SU-DHL-6 (cell line): ENCODE results near the gene PRDM16.

ENCODE experiments used
- H2AFZ ChIP-seq: fragments of 200-600 bp; sonication (generic); 2 replicates; pipeline ENCODE4 v1.6.1; 2014; ENCODE audit warnings: low read depth, mild to moderate bottlenecking, moderate library complexity, mixed read lengths, antibody characterized with exemption, low read length; ENCODE audit not compliant: severe bottlenecking
- H3F3A ChIP-seq: fragments of 200-600 bp; shearing (Covaris generic); 2 replicates; pipeline ENCODE4 v1.6.0; 2016; ENCODE audit warnings: antibody characterized with exemption, mild to moderate bottlenecking; ENCODE audit not compliant: insufficient read depth
- H3K27ac ChIP-seq: fragments of 200-600 bp; sonication (generic); 2 replicates; pipeline ENCODE4 v1.5.1; 2016; ENCODE audit warnings: low read depth, mild to moderate bottlenecking, low read length, moderate library complexity, mixed read lengths
- H3K27me3 ChIP-seq: fragments of 200-600 bp; sonication (generic), shearing (Covaris generic); 2 replicates; pipeline ENCODE4 v1.6.0; 2014; ENCODE audit warnings: mild to moderate bottlenecking, low read length
- H3K36me3 ChIP-seq: fragments of 200-600 bp; sonication (generic); 2 replicates; pipeline ENCODE4 v1.6.1; 2014; ENCODE audit warnings: mild to moderate bottlenecking, low read length, mixed read lengths
- H3K4me2 ChIP-seq: fragments of 300-600, 200-600 bp; shearing (Covaris generic), sonication (generic); 2 replicates; pipeline ENCODE4 v1.6.0; 2014; ENCODE audit warnings: low read length, low read depth, mild to moderate bottlenecking; ENCODE audit not compliant: poor library complexity, severe bottlenecking
- H3K4me3 ChIP-seq: fragments of 200-600 bp; sonication (generic); 2 replicates; pipeline ENCODE4 v1.5.1; 2014; ENCODE audit warnings: antibody characterized with exemption, low read length, mild to moderate bottlenecking, mixed read lengths; ENCODE audit not compliant: insufficient read depth, poor library complexity, severe bottlenecking
- H3K79me2 ChIP-seq: fragments of 200-600 bp; sonication (generic); 2 replicates; pipeline ENCODE4 v1.6.1; 2014; ENCODE audit warnings: mild to moderate bottlenecking, low read length, moderate library complexity; ENCODE audit not compliant: insufficient read depth
- H3K9ac ChIP-seq: fragments of 200-600 bp; sonication (generic); 2 replicates; pipeline ENCODE4 v1.7.0; 2014; ENCODE audit warnings: mild to moderate bottlenecking, low read length
- H3K9me2 ChIP-seq: fragments of 200-600 bp; sonication (generic); replicated peaks from 2 replicates; pipeline ENCODE4 v1.6.1; 2014; ENCODE audit warnings: low read length; ENCODE audit not compliant: insufficient read depth
- H3K9me3 ChIP-seq: fragments of 200-600 bp; sonication (generic); 2 replicates; pipeline ENCODE4 v1.6.1; 2014; ENCODE audit warnings: low read length, mixed read lengths; ENCODE audit not compliant: insufficient read depth
- H4K20me1 ChIP-seq: fragments of 200-600 bp; sonication (generic); 2 replicates; pipeline ENCODE4 v1.6.1; 2014; ENCODE audit warnings: low read depth, mild to moderate bottlenecking, antibody characterized with exemption, low read length, moderate library complexity, mixed read lengths
- EZH2phosphoT487 ChIP-seq: fragments of 200-600 bp; sonication (generic), shearing (Covaris generic); conservative IDR thresholded peaks from 2 replicates; pipeline ENCODE4 v1.6.1; 2018; ENCODE audit warnings: mild to moderate bottlenecking, antibody characterized with exemption, low read length, moderate library complexity, mixed read lengths
- TF ChIP-seq, protein P1 (sequence below): fragments of 200-600 bp; sonication (generic); IDR thresholded peaks from one replicate; pipeline ENCODE4 v1.5.1; 2017; ENCODE audit warnings: antibody characterized with exemption, mild to moderate bottlenecking, low read length, moderate library complexity; ENCODE audit not compliant: insufficient read depth, poor library complexity, severe bottlenecking

The PRDM16 gene

DNA sequence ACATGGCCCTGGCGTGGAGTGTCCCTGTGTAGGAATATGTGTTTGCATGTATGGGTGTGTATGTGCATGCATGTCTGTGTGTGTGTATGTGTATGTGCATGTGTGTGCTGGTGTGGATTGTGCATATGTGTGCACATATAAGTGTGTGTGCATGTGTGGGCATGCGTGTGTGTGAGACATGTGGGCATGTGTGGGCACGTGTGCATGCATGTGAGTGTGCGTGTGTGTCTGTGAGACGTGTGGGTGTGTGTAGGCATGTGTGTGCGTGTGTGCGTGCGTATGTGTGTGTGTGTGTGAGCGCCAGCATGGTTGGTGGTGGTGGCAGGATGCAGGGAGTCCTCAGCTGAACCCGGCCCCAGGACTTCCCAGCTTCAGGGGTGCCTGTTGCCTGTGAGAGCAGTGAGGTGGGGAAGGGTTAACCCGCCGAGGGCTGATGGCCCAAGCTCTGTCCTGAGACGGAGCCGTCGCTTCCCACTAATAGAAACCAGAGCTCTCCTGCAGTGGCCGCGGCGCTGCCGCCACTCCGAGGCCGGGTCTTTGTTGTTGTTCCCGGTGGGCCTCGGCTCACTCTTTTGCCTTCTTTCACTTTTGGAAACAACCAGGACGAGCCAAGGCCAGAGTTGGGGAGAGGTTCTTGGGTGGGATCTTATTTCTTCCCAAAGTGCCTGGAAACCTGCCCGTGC is 241.9 kb downstream of the PRDM16 start:
- Histone ChIP-seq H4K20me1 (no peaks in the 10 kb centered on the region), H2AFZ (no peak overlapping the region), H3K4me3 (no peak overlapping the region), H3K27ac (no peak overlapping the region), H3F3A (no peaks in the 10 kb centered on the region), H3K9me2 (no peaks in the 10 kb centered on the region), H3K9ac (no peak overlapping the region), H3K27me3 (no peaks in the 10 kb centered on the region), H3K36me3 (no peaks in the 10 kb centered on the region), H3K79me2 (no peaks in the 10 kb centered on the region), H3K9me3 (no peaks in the 10 kb centered on the region), H3K4me2 (no peak overlapping the region)
- TF ChIP-seq EZH2phosphoT487, result no peak
- TF ChIP-seq, protein P1, sequence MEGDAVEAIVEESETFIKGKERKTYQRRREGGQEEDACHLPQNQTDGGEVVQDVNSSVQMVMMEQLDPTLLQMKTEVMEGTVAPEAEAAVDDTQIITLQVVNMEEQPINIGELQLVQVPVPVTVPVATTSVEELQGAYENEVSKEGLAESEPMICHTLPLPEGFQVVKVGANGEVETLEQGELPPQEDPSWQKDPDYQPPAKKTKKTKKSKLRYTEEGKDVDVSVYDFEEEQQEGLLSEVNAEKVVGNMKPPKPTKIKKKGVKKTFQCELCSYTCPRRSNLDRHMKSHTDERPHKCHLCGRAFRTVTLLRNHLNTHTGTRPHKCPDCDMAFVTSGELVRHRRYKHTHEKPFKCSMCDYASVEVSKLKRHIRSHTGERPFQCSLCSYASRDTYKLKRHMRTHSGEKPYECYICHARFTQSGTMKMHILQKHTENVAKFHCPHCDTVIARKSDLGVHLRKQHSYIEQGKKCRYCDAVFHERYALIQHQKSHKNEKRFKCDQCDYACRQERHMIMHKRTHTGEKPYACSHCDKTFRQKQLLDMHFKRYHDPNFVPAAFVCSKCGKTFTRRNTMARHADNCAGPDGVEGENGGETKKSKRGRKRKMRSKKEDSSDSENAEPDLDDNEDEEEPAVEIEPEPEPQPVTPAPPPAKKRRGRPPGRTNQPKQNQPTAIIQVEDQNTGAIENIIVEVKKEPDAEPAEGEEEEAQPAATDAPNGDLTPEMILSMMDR, result no peak

DNA sequence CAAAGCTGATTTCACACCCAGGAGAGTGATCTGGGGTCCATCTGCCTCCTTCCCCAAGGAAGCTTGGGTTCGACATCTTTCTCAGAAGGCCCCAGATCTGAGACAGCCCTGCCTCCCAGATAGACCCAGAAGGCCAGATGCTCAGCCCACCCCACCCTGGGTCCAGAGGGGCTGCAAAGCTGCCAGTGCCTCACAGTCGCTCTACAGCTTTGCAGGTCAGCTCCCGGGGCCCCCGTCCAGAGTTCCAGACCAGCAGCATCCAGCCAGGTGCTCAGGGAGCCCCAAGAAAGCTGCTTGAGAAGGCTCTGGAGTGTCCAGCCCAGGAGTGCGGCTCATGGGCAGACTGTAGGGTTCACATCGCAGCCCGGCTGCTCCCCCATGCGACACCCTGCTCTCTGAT is 242.7 kb downstream of the PRDM16 start:
- Histone ChIP-seq H3K27me3 (no peaks in the 10 kb centered on the region), H3K36me3 (no peaks in the 10 kb centered on the region), H3K9me3 (no peaks in the 10 kb centered on the region), H3K4me2 (no peak overlapping the region), H2AFZ (no peak overlapping the region), H4K20me1 (no peaks in the 10 kb centered on the region), H3K27ac (no peak overlapping the region), H3F3A (no peaks in the 10 kb centered on the region), H3K4me3 (no peak overlapping the region), H3K79me2 (no peaks in the 10 kb centered on the region), H3K9ac (no peak overlapping the region), H3K9me2 (no peaks in the 10 kb centered on the region)
- TF ChIP-seq, protein P1, result no peak

DNA sequence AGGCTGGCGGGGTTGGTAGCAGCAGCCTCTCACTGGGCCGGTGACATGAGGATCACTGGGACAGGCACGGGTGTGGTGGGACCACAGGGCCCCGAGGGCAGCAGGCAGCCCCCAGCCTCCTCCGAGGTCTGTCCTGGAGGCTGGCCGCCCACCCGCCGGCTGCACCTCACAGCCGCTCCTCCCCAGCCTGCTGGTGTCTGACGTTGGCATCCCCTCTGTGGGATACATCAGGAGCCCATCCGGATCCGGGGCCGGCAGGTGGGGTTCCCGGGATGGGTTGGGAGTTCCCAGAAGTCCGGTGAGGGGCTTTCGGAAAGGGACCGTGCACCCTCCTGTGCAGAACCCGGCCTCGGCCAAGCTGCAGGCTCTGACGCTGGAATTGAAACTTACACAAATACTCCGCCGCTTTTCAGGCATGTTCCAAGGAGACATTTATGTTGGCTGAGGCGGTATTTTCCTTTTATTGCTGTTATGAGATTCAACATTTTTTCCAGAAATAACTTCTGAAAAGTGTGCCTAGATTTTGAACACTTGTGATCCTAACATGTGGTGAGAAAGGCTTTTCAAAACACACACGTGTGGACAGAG is 243.4 kb downstream of the PRDM16 start:
- H3K27me3 ChIP-seq, result no peaks in the 10 kb centered on the region
- no peak overlapping the region for H3K4me3 ChIP-seq
- no peaks in the 10 kb centered on the region for H3K79me2 ChIP-seq
- H2AFZ ChIP-seq, result no peak overlapping the region
- no peaks in the 10 kb centered on the region for H3K36me3 ChIP-seq
- TF ChIP-seq EZH2phosphoT487, result no peak
- TF ChIP-seq, protein P1, result no peak
- no peak overlapping the region for H3K9ac ChIP-seq
- no peaks in the 10 kb centered on the region for H3K9me2 ChIP-seq
- no peak overlapping the region for H3K27ac ChIP-seq
- H3F3A ChIP-seq, result no peaks in the 10 kb centered on the region
- no peaks in the 10 kb centered on the region for H4K20me1 ChIP-seq
- no peaks in the 10 kb centered on the region for H3K9me3 ChIP-seq
- H3K4me2 ChIP-seq, result no peak overlapping the region
